ENCODE results near the gene NAP1L4. TPM values are rescaled to one million over a fixed set of nuclear protein-coding genes. Genes with fewer than 3 reads are reported as not detected.

Gene NAP1L4
- total and polyA plus RNA-seq, 2 of the 8 experiments (the other 6 are each of a cell fraction or from before 2014, with no cell fraction given) = 75.8 to 194 TPM

GRCh38 chr11:3037945-3038271, 45.8 kb upstream of the NAP1L4 start:
- Histone ChIP-seq H3K18ac (ENCODE audit: extremely low read depth, low read length) (no peak overlapping the region), H4K5ac (ENCODE audit: insufficient read length, low read depth, low read length) (no peak overlapping the region), H3K27me3 (replicated peaks in 1 of 4; ENCODE audit: control insufficient read depth in 3 of 4, extremely low read depth in 1 of 4, insufficient read depth in 3 of 4, low read length in 3 of 4) (no peaks in the 10 kb centered on the region), H3K4me3 (ENCODE audit: extremely low read depth in 1 of 4, insufficient read depth in 2 of 4, low read depth in 3 of 4, low read length in 4 of 4) (no peak overlapping the region), H3K23me2 (ENCODE audit: low read depth, low read length) (no peaks in the 10 kb centered on the region), H2BK20ac (ENCODE audit: low read length) (no peak overlapping the region), H2BK120ac (replicated peaks; ENCODE audit: low read depth, low read length) (no peak overlapping the region), H3K4ac (replicated peaks; ENCODE audit: insufficient read length, low read depth, low read length) (no peak overlapping the region), H3K4me1 (replicated peaks in 1 of 4; ENCODE audit: control insufficient read depth in 3 of 4, insufficient read depth in 4 of 4, low read length in 3 of 4) (no peaks in the 10 kb centered on the region), H3K27ac (ENCODE audit: low read depth, low read length) (no peak overlapping the region), H2BK12ac (ENCODE audit: low read depth, low read length) (no peak overlapping the region), H2BK15ac (ENCODE audit: low read length) (no peak overlapping the region), H4K20me1 (replicated peaks in 1 of 2; ENCODE audit: control insufficient read depth in 1 of 2, insufficient read depth in 2 of 2, low read length in 2 of 2) (peaks cover 10 to 28% of the 10 kb centered on the region in 2 experiments), H3K56ac (replicated peaks; ENCODE audit: insufficient read length, low read depth, low read length) (no peak overlapping the region), H3K23ac (ENCODE audit: insufficient read length) (no peak overlapping the region), H4K91ac (replicated peaks; ENCODE audit: insufficient read length, low read length) (no peak overlapping the region), H3K79me1 (ENCODE audit: low read depth, low read length) (peaks cover 9% of the 10 kb centered on the region), H3K9me3 (ENCODE audit: insufficient read depth in 2 of 2, low read depth in 1 of 2, low read length in 1 of 2) (no peaks in the 10 kb centered on the region), H2AFZ (ENCODE audit: low read length) (no peak overlapping the region), H2AK5ac (ENCODE audit: low read depth, low read length) (no peak overlapping the region), H4K8ac (ENCODE audit: extremely low read depth, insufficient read depth, low read length) (no peak overlapping the region), H3K79me2 (ENCODE audit: control insufficient read depth in 1 of 2, insufficient read depth in 2 of 2, low read length in 2 of 2) (peaks cover 0 to 16% of the 10 kb centered on the region in 2 experiments; a peak in 1 of 4 replicates), H2BK5ac (ENCODE audit: low read depth, low read length) (no peak overlapping the region), H3K36me3 (ENCODE audit: control insufficient read depth in 2 of 4, insufficient read depth in 4 of 4, low read length in 3 of 4) (peaks cover 20 to 78% (median 42%) of the 10 kb centered on the region in 4 experiments), H3K14ac (ENCODE audit: insufficient read length) (no peak overlapping the region), H3K9ac (replicated peaks in 1 of 4; ENCODE audit: extremely low read depth in 1 of 4, low read depth in 3 of 4, low read length in 3 of 4) (no peak overlapping the region), H3K4me2 (ENCODE audit: insufficient read depth in 1 of 2, low read depth in 2 of 2, low read length in 2 of 2) (no peak overlapping the region)
- DNase-seq (ENCODE audit: low read depth in 1 of 2, low spot score in 2 of 2) = no peak
- CTCF ChIA-PET (ENCODE audit: partially characterized antibody) = interaction anchor here (0.7 to 20.3 kb wide), 49 partner anchors 9 to 345 kb away, joined by 3 to 434 read pairs (median 5); partner anchors contain the start of gene CARS1
- 93% methylated on average over 12 of the region's 12 CpGs; no CpG with 5 or more reads in 1 of the 2 experiments for WGBS, 2 experiments (ENCODE audit: extremely low coverage in 1 of 2, insufficient coverage in 1 of 2, insufficient read length in 1 of 2, insufficient replicate concordance in 2 of 2, low coverage in 1 of 2, low lambda C conversion rate in 2 of 2, missing lambda C conversion rate in 1 of 2)
- POLR2A ChIA-PET (ENCODE audit: partially characterized antibody) = interaction anchor here (0.9 to 1.9 kb wide), 10 partner anchors 9 to 80 kb away, joined by 3 to 13 read pairs (median 4); partner anchors contain the start of gene CARS1
- TF ChIP-seq CHD1 (IDR thresholded peaks at IDR 0.05; ENCODE audit: low read depth, low read length) = no peak
- no peak for FAIRE-seq

Data from H1 (cell line).